ENCODE data around the gene ROCK2. TPM values are rescaled to one million over a fixed set of nuclear protein-coding genes. Genes with fewer than 3 reads are reported as not detected.

Gene ROCK2
- total RNA-seq, 1 donor from 2014 or later, result 41.7 TPM

DNA sequence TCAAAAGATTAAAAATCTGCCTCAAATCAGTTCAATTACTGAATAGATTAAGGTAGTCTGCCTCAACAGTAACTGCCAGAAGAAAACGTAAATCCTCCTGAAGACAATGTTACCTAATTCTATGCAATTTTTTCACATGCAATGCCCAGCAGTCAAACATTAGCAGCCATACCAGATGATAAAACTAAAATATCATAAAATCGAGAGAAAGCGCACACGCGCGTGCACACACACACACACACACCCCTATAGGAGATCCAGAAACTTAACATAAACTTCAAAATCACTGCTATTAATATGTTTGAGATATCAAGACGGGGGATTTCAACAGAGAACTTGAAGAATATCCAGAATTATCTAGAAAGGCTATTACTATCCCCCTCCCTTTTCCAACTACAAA, 32.9 kb downstream of the ROCK2 start:
- Mint-ChIP-seq H3K36me3 (no peaks in the 10 kb centered on the region), H3K27me3 (no peaks in the 10 kb centered on the region), H3K9me3 (no peaks in the 10 kb centered on the region), H3K4me1 (ENCODE audit: unreplicated experiment) (peaks cover 13% of the 10 kb centered on the region), H3K27ac (no peak overlapping the region), H3K4me3 (no peak overlapping the region)
- DNase-seq (ENCODE audit: extremely low spot score, unreplicated experiment), result no peak
- TF ChIP-seq, protein P1, sequence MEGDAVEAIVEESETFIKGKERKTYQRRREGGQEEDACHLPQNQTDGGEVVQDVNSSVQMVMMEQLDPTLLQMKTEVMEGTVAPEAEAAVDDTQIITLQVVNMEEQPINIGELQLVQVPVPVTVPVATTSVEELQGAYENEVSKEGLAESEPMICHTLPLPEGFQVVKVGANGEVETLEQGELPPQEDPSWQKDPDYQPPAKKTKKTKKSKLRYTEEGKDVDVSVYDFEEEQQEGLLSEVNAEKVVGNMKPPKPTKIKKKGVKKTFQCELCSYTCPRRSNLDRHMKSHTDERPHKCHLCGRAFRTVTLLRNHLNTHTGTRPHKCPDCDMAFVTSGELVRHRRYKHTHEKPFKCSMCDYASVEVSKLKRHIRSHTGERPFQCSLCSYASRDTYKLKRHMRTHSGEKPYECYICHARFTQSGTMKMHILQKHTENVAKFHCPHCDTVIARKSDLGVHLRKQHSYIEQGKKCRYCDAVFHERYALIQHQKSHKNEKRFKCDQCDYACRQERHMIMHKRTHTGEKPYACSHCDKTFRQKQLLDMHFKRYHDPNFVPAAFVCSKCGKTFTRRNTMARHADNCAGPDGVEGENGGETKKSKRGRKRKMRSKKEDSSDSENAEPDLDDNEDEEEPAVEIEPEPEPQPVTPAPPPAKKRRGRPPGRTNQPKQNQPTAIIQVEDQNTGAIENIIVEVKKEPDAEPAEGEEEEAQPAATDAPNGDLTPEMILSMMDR (conservative IDR thresholded peaks at IDR 0.05), result no peak

DNA sequence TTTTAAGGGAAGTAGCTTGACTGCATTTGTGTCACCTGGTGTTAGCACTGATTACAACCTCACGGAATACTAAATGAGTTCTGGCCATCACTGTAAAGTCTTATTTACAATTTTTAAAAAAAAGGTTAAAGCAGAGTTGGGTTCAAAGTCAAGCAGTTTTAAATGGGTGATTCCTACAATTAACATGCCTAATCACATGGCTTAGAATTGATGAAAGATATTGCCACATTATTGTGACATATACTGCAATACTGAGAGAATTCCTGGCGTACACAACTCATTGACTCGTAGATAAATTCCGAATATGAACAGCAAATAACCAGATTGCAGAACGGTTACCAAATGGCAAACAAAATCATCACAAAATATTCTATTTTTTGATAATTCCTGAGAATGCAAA, 34.2 kb downstream of the ROCK2 start:
- Mint-ChIP-seq H3K9me3 (no peaks in the 10 kb centered on the region), H3K36me3 (no peaks in the 10 kb centered on the region), H3K27ac (no peak overlapping the region), H3K4me3 (no peak overlapping the region), H3K4me1 (ENCODE audit: unreplicated experiment) (peaks cover 17% of the 10 kb centered on the region), H3K27me3 (no peaks in the 10 kb centered on the region)
- TF ChIP-seq, protein P1 (conservative IDR thresholded peaks at IDR 0.05), result no peak
- no peak for DNase-seq (ENCODE audit: extremely low spot score, unreplicated experiment)

DNA sequence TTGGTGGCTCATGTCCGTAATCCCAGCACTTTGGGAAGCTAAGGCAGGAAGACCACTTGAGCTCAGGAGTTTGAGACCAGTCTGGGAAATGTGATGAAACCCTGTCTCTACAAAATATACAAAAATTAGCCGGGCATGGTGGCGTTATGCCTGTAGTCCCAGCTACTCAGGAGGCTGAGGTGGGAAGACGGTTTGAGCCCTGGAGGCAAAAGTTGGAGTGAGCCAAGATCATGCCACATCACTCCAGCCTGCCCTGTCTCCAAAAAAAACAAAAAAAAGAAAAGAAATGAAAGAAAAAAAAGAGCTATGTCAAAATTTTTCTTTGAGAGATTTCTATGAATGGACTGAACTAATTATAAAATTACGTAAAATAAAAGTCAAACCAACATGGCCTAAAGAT, 34.7 kb downstream of the ROCK2 start:
- H3K4me1 Mint-ChIP-seq (ENCODE audit: unreplicated experiment), result peaks cover 17% of the 10 kb centered on the region
- no peak for DNase-seq (ENCODE audit: extremely low spot score, unreplicated experiment)
- H3K27me3 Mint-ChIP-seq, result no peaks in the 10 kb centered on the region
- H3K4me3 Mint-ChIP-seq, result no peak overlapping the region
- H3K27ac Mint-ChIP-seq, result no peak overlapping the region
- H3K36me3 Mint-ChIP-seq, result no peaks in the 10 kb centered on the region
- TF ChIP-seq, protein P1 (conservative IDR thresholded peaks at IDR 0.05), result no peak
- no peaks in the 10 kb centered on the region for H3K9me3 Mint-ChIP-seq

DNA sequence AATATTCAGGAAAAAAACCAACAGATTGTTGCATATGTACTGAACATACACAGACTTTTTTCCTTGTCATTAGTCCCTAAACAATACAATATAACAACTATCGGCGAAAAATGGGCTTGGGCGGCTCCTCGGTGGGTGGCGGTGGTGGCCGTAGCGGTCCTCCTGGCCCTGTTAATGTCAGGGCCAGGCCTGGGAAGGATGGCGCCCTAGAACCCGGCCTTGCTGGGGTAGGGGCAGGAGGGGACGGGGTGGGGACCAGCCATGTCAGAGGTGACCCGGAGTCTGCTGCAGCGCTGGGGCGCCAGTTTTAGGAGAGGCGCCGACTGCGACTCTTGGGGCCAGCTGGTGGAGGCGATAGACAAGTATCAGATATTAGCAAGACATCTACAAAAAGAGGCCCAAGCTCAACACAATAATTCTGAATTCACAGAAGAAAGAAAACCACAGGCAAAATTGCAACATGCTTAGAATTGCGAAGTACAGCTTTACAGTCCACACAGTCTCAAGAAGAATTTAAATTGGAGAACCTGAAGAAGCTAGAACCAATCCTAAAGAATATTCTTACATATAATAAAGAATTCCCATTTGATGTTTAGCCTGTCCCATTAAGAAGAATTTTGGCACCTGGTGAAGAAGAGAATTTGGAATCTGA, 36.5 kb downstream of the ROCK2 start:
- no peak for DNase-seq (ENCODE audit: extremely low spot score, unreplicated experiment)
- no peaks in the 10 kb centered on the region for H3K36me3 Mint-ChIP-seq
- H3K9me3 Mint-ChIP-seq, result no peaks in the 10 kb centered on the region
- no peak overlapping the region for H3K4me3 Mint-ChIP-seq
- H3K27ac Mint-ChIP-seq, result no peak overlapping the region
- peaks cover 17% of the 10 kb centered on the region for H3K4me1 Mint-ChIP-seq (ENCODE audit: unreplicated experiment)
- TF ChIP-seq, protein P1 (conservative IDR thresholded peaks at IDR 0.05), result no peak
- H3K27me3 Mint-ChIP-seq, result no peaks in the 10 kb centered on the region

DNA sequence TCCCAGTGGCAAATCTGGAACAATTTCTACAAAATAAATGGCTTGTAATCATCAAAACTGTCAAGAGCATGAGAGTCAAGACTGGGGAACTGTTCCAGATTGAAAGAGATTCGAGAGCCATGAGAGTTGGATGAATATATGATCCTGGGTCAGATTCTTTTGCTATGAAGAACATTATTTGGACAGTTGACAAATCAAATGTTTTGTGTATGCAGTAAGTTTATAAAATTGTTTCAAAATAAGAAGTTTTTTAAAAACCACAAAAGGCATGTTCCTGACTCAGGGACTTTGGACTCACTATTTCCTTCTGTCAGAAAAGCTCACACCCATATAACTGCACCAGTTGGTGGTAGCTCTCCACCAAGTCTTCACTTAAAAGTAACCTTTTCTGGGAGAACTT, 38.5 kb downstream of the ROCK2 start:
- H3K4me1 Mint-ChIP-seq (ENCODE audit: unreplicated experiment), result peaks cover 9% of the 10 kb centered on the region
- TF ChIP-seq, protein P1 (conservative IDR thresholded peaks at IDR 0.05), result no peak
- DNase-seq (ENCODE audit: extremely low spot score, unreplicated experiment), result no peak
- H3K27me3 Mint-ChIP-seq, result no peaks in the 10 kb centered on the region
- no peaks in the 10 kb centered on the region for H3K36me3 Mint-ChIP-seq
- no peak overlapping the region for H3K4me3 Mint-ChIP-seq
- no peaks in the 10 kb centered on the region for H3K9me3 Mint-ChIP-seq
- no peak overlapping the region for H3K27ac Mint-ChIP-seq

DNA sequence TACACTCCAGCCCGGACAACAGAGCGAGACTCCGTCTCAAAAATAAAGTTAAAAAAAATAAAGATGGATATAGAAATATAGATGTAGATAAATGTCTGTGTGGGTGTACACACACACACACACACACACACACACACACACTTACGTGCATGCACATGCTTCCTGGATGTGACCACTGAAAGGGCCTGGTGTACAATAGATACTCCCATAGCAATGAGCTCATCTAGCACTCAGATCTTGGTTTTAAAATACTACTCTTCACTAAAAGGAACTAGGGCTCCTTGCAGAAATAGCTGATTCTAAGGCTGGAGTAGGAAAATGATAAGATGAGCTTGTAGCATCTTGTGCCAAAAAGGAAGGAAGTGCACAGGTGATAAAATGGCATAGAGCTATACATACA, 39.1 kb downstream of the ROCK2 start:
- no peak overlapping the region for H3K27ac Mint-ChIP-seq
- DNase-seq (ENCODE audit: extremely low spot score, unreplicated experiment), result no peak
- H3K36me3 Mint-ChIP-seq, result no peaks in the 10 kb centered on the region
- peaks cover 6% of the 10 kb centered on the region for H3K4me1 Mint-ChIP-seq (ENCODE audit: unreplicated experiment)
- H3K9me3 Mint-ChIP-seq, result no peaks in the 10 kb centered on the region
- TF ChIP-seq, protein P1 (conservative IDR thresholded peaks at IDR 0.05), result no peak
- H3K27me3 Mint-ChIP-seq, result no peaks in the 10 kb centered on the region
- no peak overlapping the region for H3K4me3 Mint-ChIP-seq

Measured in type B pancreatic cell (in vitro differentiated cells).